Osteoblast (primary cell): ENCODE results near the gene PLBD2. TPM values are rescaled to one million over a fixed set of nuclear protein-coding genes. Genes with fewer than 3 reads are reported as not detected.

Source experiments
- DNase-seq: peaks from one replicate; pipeline ENCODE4 v3.0.0; 2011; ENCODE audit warnings: low spot score, mixed read lengths; ENCODE audit not compliant: insufficient read length; ENCODE audit errors: missing footprints
- H2AFZ ChIP-seq: 2 replicates; pipeline ENCODE4 v1.6.0; 2011; ENCODE audit warnings: mild to moderate bottlenecking, low read length
- H3K27ac ChIP-seq: 2 replicates; pipeline ENCODE4 v1.5.1; 2011; ENCODE audit warnings: mild to moderate bottlenecking, low read depth, low read length, moderate library complexity
- H3K27me3 ChIP-seq: 2 replicates; pipeline ENCODE4 v1.6.0; 2012; ENCODE audit warnings: mild to moderate bottlenecking, control low read depth, inconsistent platforms, low read length, moderate library complexity; ENCODE audit not compliant: insufficient read depth
- H3K36me3 ChIP-seq: 2 replicates; pipeline ENCODE4 v1.5.1; 2011; ENCODE audit warnings: mild to moderate bottlenecking, low read length, control low read depth, moderate library complexity; ENCODE audit not compliant: insufficient read depth
- H3K4me1 ChIP-seq: 2 replicates; pipeline ENCODE4 v1.5.1; 2011; ENCODE audit warnings: mild to moderate bottlenecking, low read length, control low read depth, moderate library complexity; ENCODE audit not compliant: insufficient read depth
- H3K4me2 ChIP-seq: 2 replicates; pipeline ENCODE4 v1.6.0; 2011; ENCODE audit warnings: mild to moderate bottlenecking, low read length; ENCODE audit not compliant: insufficient read depth
- H3K4me3 ChIP-seq: fragments of 200-600 bp; sonication (generic); 3 replicates; pipeline ENCODE4 v1.5.1; 2012; ENCODE audit warnings: mild to moderate bottlenecking, low read length, inconsistent platforms; ENCODE audit not compliant: insufficient read depth
- H3K79me2 ChIP-seq: 2 replicates; pipeline ENCODE4 v1.6.0; 2012; ENCODE audit warnings: mild to moderate bottlenecking, low read length, control low read depth, inconsistent platforms; ENCODE audit not compliant: insufficient read depth
- H3K9me3 ChIP-seq: 2 replicates; pipeline ENCODE4 v1.5.1; 2011; ENCODE audit warnings: low read depth, low read length, control low read depth
- H4K20me1 ChIP-seq: 2 replicates; pipeline ENCODE4 v1.6.0; 2012; ENCODE audit warnings: mild to moderate bottlenecking, low read length, control low read depth; ENCODE audit not compliant: insufficient read depth
- total RNA-seq: library from RNA; depleted of rRNA; stranded (reverse); fragments of >200 nt; gene quantifications from 2 replicates; pipeline ENCODE4 v1.2.3, GENCODE V29; 2012
- TF ChIP-seq, protein P1 (sequence below): IDR thresholded peaks from 2 replicates; pipeline ENCODE4 v1.5.1; 2011; ENCODE audit warnings: mild to moderate bottlenecking, low read depth, low read length, moderate library complexity; ENCODE audit errors: extremely low read depth

Gene PLBD2
- total RNA-seq, 1 donor: 69.1 TPM

DNA sequence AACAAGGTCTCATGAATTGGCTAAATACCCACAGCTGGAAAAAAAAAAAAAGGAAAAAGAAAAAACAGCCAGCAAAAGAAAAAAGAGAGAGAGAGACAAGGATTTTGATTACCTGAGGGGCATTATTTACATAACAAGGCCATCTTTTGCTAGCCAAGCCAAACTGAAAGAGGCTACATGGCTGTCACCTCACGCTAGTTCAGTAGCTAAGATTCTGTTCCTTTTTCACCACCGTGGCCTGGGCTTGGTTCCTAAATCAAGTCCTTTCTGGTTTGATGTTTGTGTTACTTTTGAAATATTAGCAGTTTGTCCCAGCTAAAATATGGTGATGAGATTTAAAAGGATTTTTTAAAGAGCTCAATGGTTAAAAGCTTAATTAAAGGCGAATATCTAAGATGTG, 47.3 kb downstream of the PLBD2 start:
- H3K36me3 ChIP-seq: no peaks in the 10 kb centered on the region
- H3K4me3 ChIP-seq: no peak overlapping the region
- no peak for DNase-seq
- H3K9me3 ChIP-seq: no peaks in the 10 kb centered on the region
- H3K27ac ChIP-seq: no peak overlapping the region
- no peaks in the 10 kb centered on the region for H3K4me1 ChIP-seq
- H3K4me2 ChIP-seq: no peak overlapping the region
- H2AFZ ChIP-seq: no peak overlapping the region
- no peaks in the 10 kb centered on the region for H3K27me3 ChIP-seq
- H4K20me1 ChIP-seq: no peaks in the 10 kb centered on the region
- TF ChIP-seq, protein P1, sequence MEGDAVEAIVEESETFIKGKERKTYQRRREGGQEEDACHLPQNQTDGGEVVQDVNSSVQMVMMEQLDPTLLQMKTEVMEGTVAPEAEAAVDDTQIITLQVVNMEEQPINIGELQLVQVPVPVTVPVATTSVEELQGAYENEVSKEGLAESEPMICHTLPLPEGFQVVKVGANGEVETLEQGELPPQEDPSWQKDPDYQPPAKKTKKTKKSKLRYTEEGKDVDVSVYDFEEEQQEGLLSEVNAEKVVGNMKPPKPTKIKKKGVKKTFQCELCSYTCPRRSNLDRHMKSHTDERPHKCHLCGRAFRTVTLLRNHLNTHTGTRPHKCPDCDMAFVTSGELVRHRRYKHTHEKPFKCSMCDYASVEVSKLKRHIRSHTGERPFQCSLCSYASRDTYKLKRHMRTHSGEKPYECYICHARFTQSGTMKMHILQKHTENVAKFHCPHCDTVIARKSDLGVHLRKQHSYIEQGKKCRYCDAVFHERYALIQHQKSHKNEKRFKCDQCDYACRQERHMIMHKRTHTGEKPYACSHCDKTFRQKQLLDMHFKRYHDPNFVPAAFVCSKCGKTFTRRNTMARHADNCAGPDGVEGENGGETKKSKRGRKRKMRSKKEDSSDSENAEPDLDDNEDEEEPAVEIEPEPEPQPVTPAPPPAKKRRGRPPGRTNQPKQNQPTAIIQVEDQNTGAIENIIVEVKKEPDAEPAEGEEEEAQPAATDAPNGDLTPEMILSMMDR: no peak
- no peaks in the 10 kb centered on the region for H3K79me2 ChIP-seq

- Histone ChIP-seq H3K36me3 (no peaks in the 10 kb centered on the region), H2AFZ (peak overlapping the region; percentile 21), H3K4me2 (peak overlapping the region; percentile 4), H3K79me2 (no peaks in the 10 kb centered on the region), H4K20me1 (no peaks in the 10 kb centered on the region), H3K4me1 (no peaks in the 10 kb centered on the region), H3K4me3 (no peak overlapping the region), H3K27ac (no peak overlapping the region), H3K9me3 (no peaks in the 10 kb centered on the region), H3K27me3 (no peaks in the 10 kb centered on the region)
- peak; percentile 75 for DNase-seq
- TF ChIP-seq, protein P1: no peak
These were observed 49.7 kb downstream of the PLBD2 start for GRCh38 chr12:113407931-113408600.

GRCh38 chr12:113408756-113409298, 50.4 kb downstream of the PLBD2 start:
- no peaks in the 10 kb centered on the region for H3K36me3 ChIP-seq
- TF ChIP-seq, protein P1: no peak
- H3K27me3 ChIP-seq: no peaks in the 10 kb centered on the region
- H3K4me3 ChIP-seq: no peak overlapping the region
- H3K4me1 ChIP-seq: no peaks in the 10 kb centered on the region
- no peak overlapping the region for H2AFZ ChIP-seq
- H4K20me1 ChIP-seq: no peaks in the 10 kb centered on the region
- DNase-seq: no peak
- H3K9me3 ChIP-seq: no peaks in the 10 kb centered on the region
- H3K79me2 ChIP-seq: no peaks in the 10 kb centered on the region
- H3K27ac ChIP-seq: no peak overlapping the region
- H3K4me2 ChIP-seq: no peak overlapping the region

- Histone ChIP-seq H2AFZ (no peak overlapping the region), H3K4me3 (no peak overlapping the region), H3K4me2 (no peak overlapping the region), H3K79me2 (no peaks in the 10 kb centered on the region), H3K27me3 (no peaks in the 10 kb centered on the region), H4K20me1 (no peaks in the 10 kb centered on the region), H3K4me1 (no peaks in the 10 kb centered on the region), H3K36me3 (no peaks in the 10 kb centered on the region), H3K27ac (no peak overlapping the region), H3K9me3 (no peaks in the 10 kb centered on the region)
- TF ChIP-seq, protein P1: no peak
- DNase-seq: no peak
These were observed 51.2 kb downstream of the PLBD2 start for GRCh38 chr12:113409462-113410124.
